ENCODE measurements around the gene PHLPP1. TPM values are rescaled to one million over a fixed set of nuclear protein-coding genes. Genes with fewer than 3 reads are reported as not detected.

PHLPP1 gene
- total and polyA plus RNA-seq, 9 of the 15 experiments (the other 6 are each of a cell fraction or from before 2014, with no cell fraction given): 0.56 to 9.0 (median 4.5) TPM

GRCh38 chr18:62850619-62851306, 135.4 kb downstream of the PHLPP1 start (continued):
- TF ChIP-seq MAZ (CRISPR knock-in tag; conservative IDR thresholded peaks at IDR 0.05 in 1 of 2, IDR thresholded peaks at IDR 0.05 in 1 of 2): 0 out of 4 replicates have a peak, but pooled peaks of 1 of the 2 experiments have one; percentile 20
- no peak for TF ChIP-seq CREB5 (CRISPR knock-in tag; IDR thresholded peaks at IDR 0.05)
- TF ChIP-seq CREB3L1 (IDR thresholded peaks at IDR 0.05; ENCODE audit: borderline replicate concordance, low read depth): peak; percentile 95
- no peak for TF ChIP-seq ESRRA (IDR thresholded peaks at IDR 0.05; ENCODE audit: borderline replicate concordance, low read depth)
- no peak for TF ChIP-seq KAT2B (IDR thresholded peaks at IDR 0.05; ENCODE audit: low read depth, low read length)
- peak; percentile 79; the same call in 1 of the 2 replicates for TF ChIP-seq EP400 (IDR thresholded peaks at IDR 0.05)
- no peak for TF ChIP-seq U2AF1 (optimal IDR thresholded peaks at IDR 0.05; ENCODE audit: low read depth, low read length)
- no peak for TF ChIP-seq NR2C2 (CRISPR knock-in tag; IDR thresholded peaks at IDR 0.05)
- TF ChIP-seq NR2C2 (tag; IDR thresholded peaks at IDR 0.05): 0 out of 2 replicates have a peak, but pooled peaks have one; percentile 39
- TF ChIP-seq DEAF1 (CRISPR knock-in tag; IDR thresholded peaks at IDR 0.05): no peak
- TF ChIP-seq SNAPC5 (CRISPR knock-in tag; IDR thresholded peaks at IDR 0.05): no peak
- TF ChIP-seq ZNF384 (IDR thresholded peaks at IDR 0.05; ENCODE audit: low read depth, low read length): 0 out of 2 replicates have a peak, but pooled peaks have one; percentile 37
- no peak for TF ChIP-seq RAD21 (CRISPR knock-in tag; conservative IDR thresholded peaks at IDR 0.05 in 1 of 2, IDR thresholded peaks at IDR 0.05 in 1 of 2)
- no peak for TF ChIP-seq ZNF347 (CRISPR knock-in tag; IDR thresholded peaks at IDR 0.05; ENCODE audit: low read depth)
- no peak for TF ChIP-seq SIN3A (IDR thresholded peaks at IDR 0.05; ENCODE audit: borderline replicate concordance in 2 of 2, control insufficient read depth in 1 of 2, low read depth in 2 of 2, low read length in 2 of 2)
- no peak for TF ChIP-seq ZNF639 (CRISPR knock-in tag; conservative IDR thresholded peaks at IDR 0.05 in 1 of 2, IDR thresholded peaks at IDR 0.05 in 1 of 2)
- no peak for TF ChIP-seq ADNP (tag; IDR thresholded peaks at IDR 0.05)
- no peak for TF ChIP-seq DACH1 (IDR thresholded peaks at IDR 0.05; ENCODE audit: partially characterized antibody)
- TF ChIP-seq SETDB1 (IDR thresholded peaks at IDR 0.05; ENCODE audit: low read length): no peak
- no peak for TF ChIP-seq EZH2 (IDR thresholded peaks at IDR 0.05; ENCODE audit: borderline replicate concordance, low read depth, low read length)
- TF ChIP-seq SNRNP70 (optimal IDR thresholded peaks at IDR 0.05; ENCODE audit: low read depth, low read length): no peak
